Activated CD4-positive, alpha-beta T cell treated with anti-CD3 and anti-CD28 coated beads, Interleukin-2, amount 50 U/mL, for 48 hours (primary cell): Measurements from ENCODE around the gene SYNGR1.
"Not testable (repeated sequence)": the region's sequence is repeated elsewhere in the genome, so short reads cannot be mapped to it uniquely, and the experiment has no call there.

Experiments
- DNase-seq, 2 experiments: peaks; one replicate each; pipeline ENCODE4 v3.0.0-alpha.2; 2020

Gene SYNGR1

DNA sequence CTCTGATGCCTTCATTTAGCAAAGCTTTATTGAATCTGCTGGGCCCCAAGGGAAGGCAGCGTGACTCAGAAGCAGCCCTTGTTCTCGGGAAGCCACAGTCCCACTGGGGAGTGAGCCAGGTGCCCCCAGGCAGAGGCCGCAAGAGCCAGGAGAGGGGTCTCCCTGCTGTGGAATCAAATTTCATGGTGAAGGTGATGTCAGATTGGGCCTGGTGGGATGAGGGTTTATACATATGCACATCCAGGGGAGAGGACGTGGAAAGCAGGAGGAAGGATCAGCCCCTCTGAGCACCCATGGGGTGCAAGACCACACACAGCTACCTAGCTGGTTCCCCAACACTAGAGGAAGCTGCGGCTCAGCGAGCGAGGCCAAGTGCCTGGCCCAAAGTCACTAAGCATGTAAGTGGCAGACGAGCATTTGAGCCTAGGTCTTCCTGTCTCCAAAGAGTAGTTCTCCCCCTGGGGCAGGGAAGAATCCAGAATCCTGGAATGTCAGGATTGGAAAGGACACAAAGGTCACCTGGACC lies 2.0 kb downstream of the SYNGR1 start:
- no peak for DNase-seq

GRCh38 chr22:39352306-39352891 lies 2.6 kb downstream of the SYNGR1 start:
- DNase-seq, result no peak

DNA sequence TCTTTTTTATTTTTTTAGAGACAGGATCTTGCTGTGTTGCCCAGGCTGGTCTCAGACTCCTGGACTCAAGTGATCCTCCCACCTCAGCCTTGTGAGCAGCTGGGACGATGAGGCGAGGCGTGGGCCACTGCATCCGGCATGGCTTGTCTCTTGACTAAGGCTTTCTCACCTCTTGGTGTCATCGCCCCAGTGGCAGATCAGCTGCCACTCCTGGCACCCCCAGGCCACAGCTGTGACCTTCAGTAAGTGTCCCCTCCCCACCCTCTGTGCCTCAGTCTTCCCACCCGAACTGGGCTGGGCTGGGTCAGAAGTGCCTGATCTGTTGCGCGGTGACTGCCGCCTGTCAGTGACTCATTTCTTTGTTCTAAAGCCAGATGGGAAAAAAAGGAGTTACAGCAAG lies 3.6 kb downstream of the SYNGR1 start:
- no peak for DNase-seq

DNA sequence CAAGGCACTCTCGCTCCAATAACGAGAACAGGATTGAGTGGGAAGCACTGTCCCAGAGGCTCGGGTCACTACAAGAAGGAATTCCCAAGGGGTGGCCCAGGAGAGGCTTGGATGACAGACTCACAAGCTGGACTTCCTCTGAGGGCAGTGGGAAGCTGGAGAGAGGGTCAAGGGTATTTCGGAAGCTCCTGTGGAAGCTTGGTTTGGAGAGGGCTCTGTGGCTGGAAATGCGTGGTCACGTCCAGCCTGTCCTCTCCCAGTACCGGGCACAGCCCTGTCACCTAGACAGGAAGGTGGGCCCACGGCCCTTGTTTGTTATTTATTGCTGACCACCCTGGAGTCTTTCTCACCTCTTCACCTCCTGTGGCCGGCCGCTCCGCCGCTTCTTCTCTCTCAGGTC lies 5.3 kb downstream of the SYNGR1 start:
- DNase-seq, result no peak

DNA sequence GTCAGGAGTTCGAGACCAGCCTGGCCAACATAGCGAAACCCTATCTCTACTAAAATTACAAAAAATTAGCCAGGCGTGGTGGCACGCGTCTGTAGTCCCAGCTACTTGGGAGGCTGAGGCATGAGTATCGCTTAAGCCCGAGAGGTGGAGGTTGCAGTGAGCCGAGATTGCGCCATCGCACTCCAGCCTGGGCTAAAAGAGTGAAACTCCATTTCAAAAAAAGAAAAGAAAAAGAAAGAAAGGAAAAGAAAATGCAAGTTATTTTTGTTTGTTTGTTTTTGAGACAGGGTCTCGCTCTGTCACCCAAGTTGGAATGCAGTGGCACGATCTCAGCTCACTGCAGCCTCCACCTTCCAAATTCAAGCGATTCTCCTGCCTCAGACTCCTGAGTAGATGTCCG lies 6.0 kb downstream of the SYNGR1 start:
- not testable (repeated sequence) for DNase-seq

DNA sequence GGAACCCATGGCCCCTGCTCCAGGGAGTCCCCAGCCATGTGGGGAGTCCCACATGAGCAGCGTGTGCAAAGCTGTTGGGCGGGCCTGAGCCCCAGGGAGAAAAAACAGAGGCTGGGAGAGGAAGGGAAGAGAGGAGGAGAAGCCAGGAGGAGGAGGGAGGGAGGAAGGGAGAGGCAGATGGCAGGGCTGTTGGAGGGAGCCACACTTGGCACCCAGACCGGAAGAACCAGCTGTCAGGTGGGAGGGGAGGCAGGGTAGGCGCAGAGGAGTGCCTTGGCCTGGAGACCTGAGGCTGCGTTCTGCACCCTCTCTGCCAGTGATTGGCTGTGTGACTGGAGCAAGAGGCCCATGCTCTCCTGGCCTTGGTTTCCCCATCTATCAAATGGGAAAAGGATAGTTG lies 6.7 kb downstream of the SYNGR1 start:
- no peak for DNase-seq

GRCh38 chr22:39357110-39358108 lies 7.6 kb downstream of the SYNGR1 start:
- not testable (repeated sequence) for DNase-seq

- DNase-seq, result not testable (repeated sequence)
These were observed 8.4 kb downstream of the SYNGR1 start for GRCh38 chr22:39358197-39358596.

DNA sequence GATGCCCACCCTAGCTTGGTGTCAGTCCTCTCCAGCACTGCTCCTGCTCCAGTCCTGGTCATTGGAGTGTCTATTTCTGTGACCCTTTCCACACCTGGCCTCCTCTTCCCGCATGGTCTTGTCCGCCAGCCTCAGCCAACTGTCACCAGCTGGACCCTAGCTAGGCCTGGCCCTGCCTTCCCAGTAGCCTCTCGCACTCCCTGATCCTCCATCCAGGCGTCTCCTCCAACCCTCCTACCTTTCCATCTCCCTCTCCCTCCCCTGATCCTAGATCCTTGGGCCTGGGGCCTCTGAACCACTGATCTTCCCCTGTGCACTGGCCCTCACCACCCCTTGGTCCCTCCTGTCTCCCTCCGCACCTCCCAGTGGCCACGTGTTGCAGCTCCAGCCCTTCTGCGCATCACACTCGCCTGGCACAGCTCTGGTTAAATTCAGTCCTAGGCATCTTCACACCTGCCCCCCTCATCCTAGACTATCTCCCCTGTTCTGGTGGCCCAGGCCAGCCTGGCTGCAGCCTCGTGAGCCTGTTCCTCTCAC lies 9.9 kb downstream of the SYNGR1 start:
- no peak for DNase-seq

- no peak for DNase-seq
These were observed 10.5 kb downstream of the SYNGR1 start for GRCh38 chr22:39360242-39360641.

DNA sequence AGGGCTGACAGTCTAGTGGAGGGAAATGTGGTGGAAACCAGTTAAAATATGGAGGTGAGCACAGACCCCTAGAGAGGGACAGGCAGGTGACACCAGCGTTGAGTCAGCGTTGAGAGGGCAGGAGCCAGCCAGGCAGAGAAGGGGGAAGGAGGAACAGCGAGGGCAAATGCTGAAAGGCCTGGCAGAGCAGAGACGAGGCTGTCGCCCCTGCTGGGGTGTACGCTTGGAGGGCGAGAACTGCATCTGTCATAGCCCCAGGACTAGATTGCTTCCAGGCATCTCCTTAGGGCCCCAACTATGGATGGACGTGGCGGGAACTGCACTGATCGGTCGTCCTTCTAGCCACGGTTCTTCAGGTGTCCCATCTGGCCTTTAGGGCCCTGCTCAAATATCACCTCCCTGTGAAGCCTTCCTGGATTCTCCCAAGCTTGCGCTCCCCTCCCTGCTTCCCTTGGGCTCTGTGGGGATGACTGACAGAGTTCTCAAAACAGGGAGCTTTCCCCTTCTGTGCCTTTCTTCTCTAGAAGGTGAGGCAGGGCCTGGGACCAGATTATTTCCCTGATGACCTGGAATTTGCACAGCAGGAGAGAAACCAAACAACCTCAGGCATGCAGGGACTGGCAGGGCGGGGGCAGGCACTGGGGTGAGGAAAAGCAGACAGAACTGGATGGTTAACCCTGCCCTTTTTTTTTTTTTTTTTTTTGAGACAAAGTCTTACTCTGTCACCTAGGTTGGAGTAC lies 11.1 kb downstream of the SYNGR1 start:
- DNase-seq, result no peak

- no peak for DNase-seq
These were observed 11.7 kb downstream of the SYNGR1 start for GRCh38 chr22:39361496-39361895.

DNA sequence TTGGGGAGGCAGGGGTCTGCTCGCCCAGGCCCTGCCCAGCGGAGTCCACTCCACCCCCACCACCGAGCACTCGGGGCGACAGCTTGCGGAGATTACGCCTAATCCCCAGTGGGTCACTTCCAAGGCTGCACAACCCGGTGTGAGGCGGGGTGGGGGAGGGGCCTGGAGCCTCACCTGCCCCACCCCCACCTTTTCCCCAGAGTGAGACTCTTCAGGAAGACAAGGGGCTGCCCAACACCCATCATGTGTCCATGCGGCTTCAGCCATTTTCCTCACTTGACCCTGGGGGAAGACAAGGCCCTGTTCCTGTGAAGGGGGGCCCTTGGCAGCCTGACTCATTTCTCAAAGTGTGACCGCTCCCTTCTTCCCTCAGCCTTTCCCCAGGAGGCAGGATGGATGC lies 12.5 kb downstream of the SYNGR1 start:
- DNase-seq, result no peak

GRCh38 chr22:39362932-39363331 lies 13.1 kb downstream of the SYNGR1 start:
- no peak for DNase-seq

DNA sequence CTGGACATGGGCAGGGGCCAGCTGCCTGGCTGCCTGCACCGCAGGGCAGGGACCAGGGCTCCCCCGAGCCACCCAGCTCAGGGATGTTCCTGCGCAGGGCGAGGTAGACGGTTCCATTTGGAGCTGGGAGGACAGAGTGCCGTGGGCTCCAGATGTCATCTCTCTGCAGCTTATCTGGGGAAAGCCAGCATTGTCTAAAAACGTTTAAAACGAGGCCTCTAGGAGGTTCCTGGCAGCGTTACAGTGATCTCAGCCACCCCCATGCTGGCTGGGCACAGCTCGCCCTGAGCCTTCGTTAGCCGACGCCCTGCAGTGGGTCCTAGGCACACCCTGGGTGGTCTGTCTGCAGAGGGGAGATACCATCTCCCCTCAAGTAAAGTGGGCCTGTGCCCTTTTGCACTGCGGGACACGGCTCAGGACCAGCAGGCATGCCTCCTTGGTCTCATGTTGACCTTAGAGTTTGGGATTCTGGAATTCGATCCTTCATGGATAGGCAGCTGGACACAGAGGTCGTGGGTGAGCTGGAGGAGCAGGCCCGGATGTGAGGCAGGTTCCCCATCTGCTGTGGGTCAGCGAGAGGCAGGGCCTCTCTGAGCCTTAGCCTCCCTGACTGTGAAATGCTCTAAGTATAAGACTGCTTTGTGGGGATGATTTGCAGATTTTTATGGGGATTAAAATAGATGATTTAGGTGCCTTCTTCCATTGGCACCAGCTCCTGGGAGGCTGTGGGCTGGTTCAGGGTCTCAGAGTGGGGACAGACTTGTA lies 14.1 kb downstream of the SYNGR1 start:
- DNase-seq, result no peak

- no peak for DNase-seq
These were observed 15.1 kb downstream of the SYNGR1 start for GRCh38 chr22:39364714-39365491.

DNA sequence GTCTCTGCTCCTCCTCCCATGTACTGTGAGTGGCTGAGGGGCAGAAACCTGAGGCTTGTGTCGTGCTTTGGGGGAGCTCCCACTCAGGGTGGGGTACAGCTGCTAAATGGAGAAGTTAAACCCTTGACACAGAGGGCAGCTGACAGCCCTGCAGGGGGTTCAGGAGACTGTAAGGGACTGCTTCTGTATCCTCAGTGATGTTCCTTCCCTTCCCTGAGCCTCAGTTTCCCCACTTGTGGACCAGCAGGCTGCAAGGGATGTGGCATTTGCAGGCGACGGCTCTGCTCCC lies 15.6 kb downstream of the SYNGR1 start:
- no peak for DNase-seq

DNA sequence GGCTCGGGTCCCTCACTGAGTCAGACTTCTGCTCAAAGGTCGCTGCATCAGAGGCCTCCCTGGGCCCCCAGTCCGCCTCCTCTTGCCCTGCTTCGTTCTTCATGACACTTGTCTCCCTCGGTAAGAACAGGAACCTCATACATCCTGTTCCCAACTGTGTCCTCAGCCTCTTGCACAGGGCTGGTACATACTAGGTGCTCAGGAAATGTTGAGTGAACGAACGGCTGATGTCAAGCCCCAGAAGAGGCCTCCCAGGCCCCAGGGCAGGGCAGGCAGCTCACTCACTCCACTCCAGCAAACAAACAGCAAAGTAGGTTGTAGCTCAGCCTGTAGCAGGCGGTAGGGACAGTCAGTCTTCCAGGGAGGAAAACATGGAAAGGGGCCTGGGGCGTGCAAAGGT lies 17.2 kb downstream of the SYNGR1 start:
- no peak for DNase-seq

DNA sequence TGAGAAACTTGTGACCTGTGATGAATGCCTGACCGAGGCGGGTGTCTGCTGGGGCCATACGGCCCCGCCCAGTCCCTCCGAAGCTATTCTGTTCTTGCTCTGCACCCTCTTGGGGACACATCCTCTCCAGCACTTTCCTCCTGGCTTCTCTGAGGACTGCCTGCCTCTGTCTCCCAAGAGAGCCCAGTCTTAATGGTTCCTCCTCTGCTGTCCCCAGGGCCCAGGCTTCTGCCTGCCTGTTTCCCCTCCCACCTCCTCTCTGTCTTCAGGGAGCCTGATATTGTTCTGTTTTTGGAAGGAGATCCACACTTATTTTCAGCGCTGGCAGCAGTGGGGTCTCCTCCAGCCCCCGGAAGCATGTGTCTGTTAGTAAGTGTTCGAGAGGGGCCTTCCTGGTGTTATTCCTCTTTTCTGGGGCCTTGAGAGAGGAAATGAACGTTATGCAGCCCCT lies 18.7 kb downstream of the SYNGR1 start:
- DNase-seq, result no peak

DNA sequence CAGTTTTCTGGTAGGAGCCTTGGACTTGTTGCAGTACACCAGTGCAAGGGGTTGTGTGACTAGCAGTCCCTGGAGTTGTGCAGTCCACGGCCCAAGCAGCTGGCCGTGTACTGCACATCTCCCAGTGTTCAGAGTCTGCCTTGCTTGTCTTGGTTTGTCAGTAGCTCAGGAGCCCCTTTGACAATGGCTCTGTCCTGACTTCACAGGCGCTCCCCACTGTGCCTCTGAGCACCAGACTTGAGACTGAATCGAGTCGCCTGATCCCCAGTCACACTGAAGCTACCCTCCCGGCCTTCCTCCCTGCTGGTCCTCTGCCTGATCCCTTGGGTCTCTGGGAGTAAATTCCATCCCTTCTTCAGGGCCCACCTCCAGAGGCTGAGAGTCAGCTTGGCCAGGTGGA lies 19.4 kb downstream of the SYNGR1 start:
- DNase-seq, result no peak

- DNase-seq, result no peak
These were observed 19.8 kb downstream of the SYNGR1 start for GRCh38 chr22:39369586-39369985.

DNA sequence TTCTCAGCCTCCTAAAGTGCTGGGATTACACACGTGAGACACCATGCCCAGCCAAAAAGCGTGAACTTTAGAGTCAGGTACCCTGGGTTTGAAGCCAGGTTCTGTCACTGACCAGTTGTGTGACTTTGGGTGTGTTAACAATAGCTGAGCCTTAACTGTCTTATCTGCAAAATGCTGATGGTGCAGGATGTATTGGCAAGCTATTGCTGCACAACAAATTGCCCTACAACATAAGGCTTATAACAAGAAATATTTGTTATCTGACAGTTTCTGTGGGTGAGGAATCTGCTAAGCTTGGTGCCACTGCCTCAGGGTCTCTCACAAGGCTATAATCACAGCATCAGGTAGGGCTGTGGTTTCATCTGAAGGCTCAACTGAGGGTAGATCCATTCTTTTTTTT lies 21.9 kb downstream of the SYNGR1 start:
- DNase-seq, result no peak
